Nephron (organoid): ENCODE results near the gene DDX3X.
"Not testable (repeated sequence)": the region's sequence is repeated elsewhere in the genome, so short reads cannot be mapped to it uniquely, and the experiment has no call there.

ENCODE experiments used
- H3K27ac Mint-ChIP-seq, 3 experiments: 2 replicates each; pipeline ENCODE4 v1.8.0; 2020; ENCODE audit warnings: mixed read lengths in 3 of 3, mild to moderate bottlenecking in 2 of 3, moderate library complexity in 1 of 3
- H3K27me3 Mint-ChIP-seq: 2 replicates; pipeline ENCODE4 v1.8.0; 2021; ENCODE audit warnings: low read depth, mild to moderate bottlenecking, moderate library complexity, mixed read lengths
- H3K36me3 Mint-ChIP-seq: 2 replicates; pipeline ENCODE4 v1.8.0; 2020; ENCODE audit warnings: low read depth, mixed read lengths
- H3K4me1 Mint-ChIP-seq: 2 replicates; pipeline ENCODE4 v1.8.0; 2020; ENCODE audit warnings: mixed read lengths
- H3K4me3 Mint-ChIP-seq, 3 experiments: 2 replicates each; pipeline ENCODE4 v1.8.0; 2020; ENCODE audit warnings: mild to moderate bottlenecking in 3 of 3, mixed read lengths in 3 of 3, moderate library complexity in 2 of 3
- H3K9me3 Mint-ChIP-seq: 2 replicates; pipeline ENCODE4 v1.8.0; 2020; ENCODE audit warnings: mixed read lengths
- TF ChIP-seq, protein P1 (sequence below), 3 experiments: fragments of 200-600 bp; sonication (generic); IDR thresholded peaks; one replicate each; pipeline ENCODE4 v1.5.0; 2021; ENCODE audit warnings: antibody characterized with exemption in 3 of 3; ENCODE audit not compliant: unreplicated experiment in 3 of 3

Gene DDX3X

DNA sequence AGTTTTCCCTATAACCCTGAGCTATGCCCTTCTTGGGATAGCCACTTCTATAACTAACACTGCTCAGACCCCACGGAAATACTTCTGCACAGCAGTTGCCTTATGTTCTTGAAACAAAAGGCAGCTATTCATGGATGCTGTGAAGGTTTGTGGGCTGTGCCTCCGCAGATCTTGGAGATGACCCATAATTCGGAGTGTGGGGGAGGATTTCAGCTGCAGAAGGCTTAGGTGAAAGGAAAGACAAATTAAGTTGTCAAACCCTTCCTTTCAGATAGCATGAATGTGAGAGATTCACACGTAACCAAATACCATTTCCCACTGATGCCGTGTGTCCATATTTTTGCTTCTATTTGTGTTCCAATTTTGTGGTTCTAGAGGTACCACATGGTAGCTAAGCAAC is 75.0 kb downstream of the DDX3X start:
- H3K9me3 Mint-ChIP-seq = peaks cover 6% of the 10 kb centered on the region
- peaks cover 5% of the 10 kb centered on the region for H3K27me3 Mint-ChIP-seq
- TF ChIP-seq, protein P1, sequence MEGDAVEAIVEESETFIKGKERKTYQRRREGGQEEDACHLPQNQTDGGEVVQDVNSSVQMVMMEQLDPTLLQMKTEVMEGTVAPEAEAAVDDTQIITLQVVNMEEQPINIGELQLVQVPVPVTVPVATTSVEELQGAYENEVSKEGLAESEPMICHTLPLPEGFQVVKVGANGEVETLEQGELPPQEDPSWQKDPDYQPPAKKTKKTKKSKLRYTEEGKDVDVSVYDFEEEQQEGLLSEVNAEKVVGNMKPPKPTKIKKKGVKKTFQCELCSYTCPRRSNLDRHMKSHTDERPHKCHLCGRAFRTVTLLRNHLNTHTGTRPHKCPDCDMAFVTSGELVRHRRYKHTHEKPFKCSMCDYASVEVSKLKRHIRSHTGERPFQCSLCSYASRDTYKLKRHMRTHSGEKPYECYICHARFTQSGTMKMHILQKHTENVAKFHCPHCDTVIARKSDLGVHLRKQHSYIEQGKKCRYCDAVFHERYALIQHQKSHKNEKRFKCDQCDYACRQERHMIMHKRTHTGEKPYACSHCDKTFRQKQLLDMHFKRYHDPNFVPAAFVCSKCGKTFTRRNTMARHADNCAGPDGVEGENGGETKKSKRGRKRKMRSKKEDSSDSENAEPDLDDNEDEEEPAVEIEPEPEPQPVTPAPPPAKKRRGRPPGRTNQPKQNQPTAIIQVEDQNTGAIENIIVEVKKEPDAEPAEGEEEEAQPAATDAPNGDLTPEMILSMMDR (IDR thresholded peaks at IDR 0.05; ENCODE audit: unreplicated experiment in 3 of 3) = no peak
- no peak overlapping the region for H3K27ac Mint-ChIP-seq
- no peak overlapping the region for H3K4me3 Mint-ChIP-seq
- H3K4me1 Mint-ChIP-seq = no peaks in the 10 kb centered on the region
- H3K36me3 Mint-ChIP-seq = no peaks in the 10 kb centered on the region

DNA sequence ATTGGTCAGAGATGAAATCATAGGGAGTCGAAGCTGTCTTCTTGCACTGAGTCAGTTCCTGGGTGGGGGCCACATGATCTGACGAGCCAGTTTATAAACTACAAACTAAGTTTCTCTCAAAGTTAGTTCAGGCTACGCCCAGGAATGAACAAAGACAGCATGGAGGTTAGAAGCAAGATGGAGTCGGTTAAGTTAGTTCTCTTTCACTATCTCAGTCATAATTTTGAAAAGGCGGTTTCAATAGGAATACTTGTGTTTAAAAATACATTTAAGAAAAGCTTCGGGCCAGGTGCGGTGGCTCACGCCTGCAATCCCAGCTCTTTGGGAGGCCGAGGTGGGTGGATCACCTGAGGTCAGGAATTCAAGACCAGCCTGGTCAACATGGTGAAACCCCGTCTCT is 77.3 kb downstream of the DDX3X start:
- H3K36me3 Mint-ChIP-seq, H3K4me1 Mint-ChIP-seq, H3K9me3 Mint-ChIP-seq, H3K27ac Mint-ChIP-seq, H3K4me3 Mint-ChIP-seq, H3K27me3 Mint-ChIP-seq: not testable (repeated sequence)

DNA sequence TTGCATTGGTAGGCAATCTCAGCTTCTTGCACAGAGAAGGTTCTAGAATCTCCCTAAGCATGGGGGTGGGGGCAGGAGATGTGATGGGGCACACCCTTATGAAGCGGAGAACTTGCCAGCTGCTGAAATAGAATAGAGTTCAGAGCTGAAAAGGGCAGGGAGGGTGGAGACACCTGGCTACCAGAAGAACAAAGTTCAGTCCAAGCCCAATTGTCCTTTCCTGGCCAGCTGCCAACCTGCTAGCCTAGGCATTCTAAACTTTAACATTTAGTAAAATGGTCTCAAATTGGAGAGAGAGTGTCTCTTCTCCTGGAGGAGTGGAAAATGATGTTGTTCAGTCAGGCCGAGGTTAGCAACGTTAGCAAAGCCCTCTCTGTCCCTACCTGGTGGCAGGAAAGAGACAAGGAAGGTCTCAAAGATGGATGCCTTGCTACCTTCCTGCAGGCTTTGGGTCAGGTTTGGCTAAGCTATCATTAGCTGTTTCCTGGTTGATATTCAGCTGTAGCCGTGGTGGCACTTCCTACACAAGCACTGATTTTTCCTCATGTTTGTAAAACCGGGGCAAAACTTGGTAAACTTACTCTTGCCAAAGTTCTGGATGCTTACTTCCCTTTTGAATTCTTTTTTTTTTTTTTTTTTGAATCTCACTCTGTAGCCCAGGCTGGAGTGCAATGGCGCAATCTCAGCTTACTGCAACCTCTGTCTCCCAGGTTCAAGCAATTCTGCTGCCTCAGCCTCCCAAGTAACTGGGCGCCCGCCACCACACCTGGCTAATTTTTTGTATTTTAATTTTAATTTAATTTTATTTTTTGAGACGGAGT is 78.5 kb downstream of the DDX3X start:
- Mint-ChIP-seq H3K27me3 (no peaks in the 10 kb centered on the region), H3K27ac (no peak overlapping the region), H3K4me1 (no peaks in the 10 kb centered on the region), H3K9me3 (peaks cover 2% of the 10 kb centered on the region), H3K36me3 (no peaks in the 10 kb centered on the region), H3K4me3 (no peak overlapping the region)
- TF ChIP-seq, protein P1 (IDR thresholded peaks at IDR 0.05; ENCODE audit: unreplicated experiment in 3 of 3) = no peak
